ENCODE measurements around the gene UNC5A. TPM values are rescaled to one million over a fixed set of nuclear protein-coding genes. Genes with fewer than 3 reads are reported as not detected.

Gene UNC5A
- 0.06 and 0.26 TPM in 2 replicates for total RNA-seq (2014; rRNA removed)
- polyA plus RNA-seq (2012), result not detected

DNA sequence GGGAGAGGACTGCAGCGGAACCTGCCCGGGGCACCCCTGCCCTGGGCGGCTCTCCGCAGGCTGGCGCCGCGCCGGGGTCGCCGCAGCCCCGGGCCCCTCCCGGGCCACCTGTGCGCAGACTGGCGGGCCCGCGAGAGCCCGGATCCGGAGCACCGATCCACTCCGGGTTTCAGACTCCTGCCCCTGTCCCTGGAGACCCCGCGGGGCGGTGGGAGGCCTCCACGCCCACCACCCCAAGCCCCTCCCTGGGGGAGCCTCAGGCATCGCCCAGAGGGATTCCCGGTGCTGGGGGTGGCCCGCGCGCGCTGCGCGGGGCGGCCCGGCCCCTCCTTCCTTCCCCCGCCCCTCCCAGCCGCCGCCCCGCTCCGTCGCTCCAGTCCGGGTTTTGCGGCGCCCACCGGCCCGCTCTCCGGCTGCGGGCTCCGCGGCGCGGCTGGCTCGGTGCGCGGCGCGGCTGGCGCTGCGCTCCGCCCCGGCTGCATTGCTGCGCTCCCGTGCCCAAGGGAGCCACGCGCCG, at the start of gene UNC5A:
TSS of gene UNC5A (plus strand) at position 479 of the 517 bp plus-strand sequence. CDS start 192 bp downstream, outside the sequence.
- DNase-seq (ENCODE audit: low read depth), result no peak

DNA sequence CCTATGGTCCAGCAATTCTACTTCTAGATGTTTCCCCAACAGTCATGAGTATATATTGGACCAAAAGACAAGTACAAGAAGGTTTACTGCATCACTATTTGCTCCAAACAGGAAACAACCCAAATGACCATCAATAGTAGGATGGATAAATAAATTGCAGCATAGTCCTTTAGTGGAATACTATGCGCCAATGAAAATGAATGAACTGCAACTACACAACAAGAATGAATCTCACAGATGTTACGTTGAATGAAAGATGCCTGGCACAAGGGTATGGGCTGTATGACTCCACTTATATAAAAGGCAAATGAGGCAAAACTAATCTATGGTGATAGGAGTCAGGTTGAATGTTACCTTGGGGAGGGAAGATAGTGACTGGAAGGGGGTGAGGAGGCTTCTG, 48.6 kb upstream of the UNC5A start:
- DNase-seq (ENCODE audit: low read depth), result no peak

DNA sequence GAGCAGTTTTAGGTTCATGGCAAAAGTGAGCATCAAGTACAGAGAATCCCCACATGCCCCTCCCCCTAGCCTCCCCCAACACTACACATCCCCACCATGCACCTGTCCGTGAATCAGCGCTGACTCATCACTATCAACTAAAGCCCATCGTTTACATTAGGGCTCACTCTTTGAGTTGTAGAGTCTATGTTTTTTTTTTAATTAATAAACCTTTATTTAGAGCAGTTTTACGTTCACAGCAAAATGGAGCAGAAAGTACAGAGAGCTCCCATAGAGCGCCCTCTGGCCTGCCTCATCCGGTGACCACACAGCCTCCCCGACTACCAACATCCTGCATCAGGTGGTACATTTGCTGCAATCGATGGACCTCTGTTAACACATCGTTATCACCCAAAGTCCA, 47.9 kb upstream of the UNC5A start:
- DNase-seq (ENCODE audit: low read depth), result peak; percentile 40

DNA sequence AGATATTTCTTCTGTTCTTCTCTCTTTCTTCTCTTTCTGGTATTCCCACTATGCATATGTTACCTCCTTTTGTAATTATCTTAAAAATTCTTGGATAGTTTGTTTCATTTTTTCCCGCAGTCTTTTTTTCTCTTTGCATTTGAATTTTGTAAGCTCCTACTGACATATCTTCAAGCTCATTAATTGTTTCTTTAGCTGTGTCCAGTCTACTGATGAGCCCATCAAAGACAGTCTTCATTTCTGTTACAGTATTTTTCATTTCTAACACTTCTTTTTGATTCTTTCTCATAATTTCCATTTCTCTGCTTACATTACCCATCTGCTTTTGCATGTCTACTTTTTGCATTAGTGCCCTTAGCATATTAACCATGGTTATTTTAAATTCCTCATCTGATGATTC, 44.7 kb upstream of the UNC5A start:
- DNase-seq (ENCODE audit: low read depth), result no peak

DNA sequence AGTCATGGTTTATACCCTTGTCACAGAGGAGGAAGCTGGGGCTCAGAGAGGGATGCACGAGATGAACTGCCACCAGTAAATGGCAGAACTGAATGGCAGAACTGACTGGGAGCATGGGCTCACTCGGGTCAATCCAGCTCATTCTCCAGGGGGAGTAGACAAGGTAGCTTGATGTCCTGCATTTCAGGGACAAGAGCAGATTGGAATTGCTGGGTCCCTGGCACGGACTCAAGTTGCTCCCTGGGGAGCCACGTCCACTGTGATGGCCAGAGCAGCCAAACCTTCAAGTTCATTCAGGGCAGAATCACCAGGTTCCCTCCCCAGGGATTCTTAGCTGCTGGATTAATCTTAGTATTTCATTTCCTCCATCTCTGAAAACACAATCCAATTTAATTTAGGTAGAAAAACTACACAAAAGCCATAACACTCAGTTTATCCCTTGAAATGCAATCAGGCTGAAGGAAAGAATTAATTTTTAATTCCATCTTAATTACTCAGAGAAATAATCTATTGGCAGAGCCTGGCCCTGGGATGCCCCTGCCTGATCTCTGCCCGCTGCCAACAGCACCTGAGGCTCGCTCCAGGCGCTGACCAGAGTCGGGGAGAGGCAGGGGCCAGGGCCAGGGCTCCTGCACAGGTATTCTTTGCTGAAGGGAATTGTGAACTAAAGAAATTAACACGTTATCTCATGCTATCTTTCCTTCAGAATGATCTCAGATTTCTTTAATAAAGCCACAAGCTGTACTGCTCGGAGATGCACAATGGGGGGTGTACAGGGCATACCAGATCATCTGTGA, 42.0 kb upstream of the UNC5A start:
- no peak for DNase-seq (ENCODE audit: low read depth)

DNA sequence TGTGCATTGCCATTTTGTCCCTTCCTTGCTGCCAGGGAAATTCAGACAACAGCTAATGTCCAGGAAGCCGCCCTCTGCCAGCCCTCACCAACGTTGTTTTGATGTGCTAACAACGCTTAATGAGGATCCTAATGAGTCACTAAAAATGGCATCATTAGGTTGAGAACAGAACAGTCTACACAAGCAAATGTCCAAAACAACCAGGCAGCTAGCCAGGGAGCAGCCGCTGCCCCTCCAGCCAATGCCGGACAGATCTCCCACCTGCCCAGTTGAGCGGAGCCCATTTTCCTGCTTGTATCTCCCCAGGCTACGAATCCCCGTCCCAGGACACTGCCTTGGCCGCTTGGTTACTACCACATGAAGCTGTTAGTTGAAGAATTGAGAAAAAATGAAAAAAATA, 40.4 kb upstream of the UNC5A start:
- no peak for DNase-seq (ENCODE audit: low read depth)

DNA sequence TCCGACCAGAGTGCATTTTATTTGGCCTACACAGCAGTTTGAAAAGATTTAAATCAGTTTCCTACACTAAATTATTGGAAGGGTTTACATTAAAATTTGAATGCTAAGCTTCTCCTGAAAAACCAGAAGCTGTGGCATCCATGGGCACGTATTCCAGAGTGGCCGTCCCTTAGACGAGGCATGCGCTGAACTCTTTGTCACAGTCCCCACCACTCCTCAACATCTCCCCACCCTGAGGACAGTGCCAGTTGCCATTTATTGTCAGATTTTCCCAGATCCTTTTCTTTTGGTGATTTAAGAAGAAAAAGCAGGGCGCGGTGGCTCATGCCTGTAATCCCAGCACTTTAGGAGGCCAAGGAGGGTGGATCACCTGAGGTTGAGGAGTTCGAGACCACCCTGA, 39.9 kb upstream of the UNC5A start:
- DNase-seq (ENCODE audit: low read depth), result no peak

DNA sequence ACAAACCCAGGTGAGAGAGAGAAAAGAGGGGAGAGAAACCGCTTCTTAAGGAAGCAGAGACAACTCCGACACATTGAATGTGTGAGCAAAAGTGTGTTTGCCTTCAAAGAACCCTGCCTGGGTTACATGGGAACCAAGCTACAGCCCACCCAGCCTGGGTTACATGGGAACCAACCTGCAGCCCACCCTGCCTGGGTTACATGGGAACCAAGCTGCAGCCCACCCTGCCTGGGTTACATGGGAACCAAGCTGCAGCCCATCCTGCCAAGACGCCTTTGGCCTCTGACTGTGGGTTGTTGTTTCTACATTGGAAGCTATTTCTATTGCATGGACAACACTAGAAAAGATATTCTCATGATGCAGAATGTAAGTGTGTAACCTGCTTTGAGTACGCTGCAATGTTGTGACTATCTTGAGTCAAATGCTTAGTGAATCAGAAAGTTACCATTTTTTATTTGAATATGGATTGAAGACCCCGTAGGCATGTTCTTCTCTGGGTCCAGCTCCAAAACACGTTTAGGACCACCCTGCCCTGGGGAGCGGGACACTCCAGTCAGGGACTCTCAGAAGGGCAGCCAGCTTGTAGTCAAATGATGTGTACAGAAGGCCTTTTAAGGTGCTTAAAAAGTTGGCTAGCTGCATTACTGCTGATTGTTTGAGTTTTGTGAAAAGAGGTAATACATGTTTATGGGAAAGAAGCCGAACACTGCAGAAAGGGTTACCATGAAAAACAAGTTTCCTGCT, 39.1 kb upstream of the UNC5A start:
- no peak for DNase-seq (ENCODE audit: low read depth)

DNA sequence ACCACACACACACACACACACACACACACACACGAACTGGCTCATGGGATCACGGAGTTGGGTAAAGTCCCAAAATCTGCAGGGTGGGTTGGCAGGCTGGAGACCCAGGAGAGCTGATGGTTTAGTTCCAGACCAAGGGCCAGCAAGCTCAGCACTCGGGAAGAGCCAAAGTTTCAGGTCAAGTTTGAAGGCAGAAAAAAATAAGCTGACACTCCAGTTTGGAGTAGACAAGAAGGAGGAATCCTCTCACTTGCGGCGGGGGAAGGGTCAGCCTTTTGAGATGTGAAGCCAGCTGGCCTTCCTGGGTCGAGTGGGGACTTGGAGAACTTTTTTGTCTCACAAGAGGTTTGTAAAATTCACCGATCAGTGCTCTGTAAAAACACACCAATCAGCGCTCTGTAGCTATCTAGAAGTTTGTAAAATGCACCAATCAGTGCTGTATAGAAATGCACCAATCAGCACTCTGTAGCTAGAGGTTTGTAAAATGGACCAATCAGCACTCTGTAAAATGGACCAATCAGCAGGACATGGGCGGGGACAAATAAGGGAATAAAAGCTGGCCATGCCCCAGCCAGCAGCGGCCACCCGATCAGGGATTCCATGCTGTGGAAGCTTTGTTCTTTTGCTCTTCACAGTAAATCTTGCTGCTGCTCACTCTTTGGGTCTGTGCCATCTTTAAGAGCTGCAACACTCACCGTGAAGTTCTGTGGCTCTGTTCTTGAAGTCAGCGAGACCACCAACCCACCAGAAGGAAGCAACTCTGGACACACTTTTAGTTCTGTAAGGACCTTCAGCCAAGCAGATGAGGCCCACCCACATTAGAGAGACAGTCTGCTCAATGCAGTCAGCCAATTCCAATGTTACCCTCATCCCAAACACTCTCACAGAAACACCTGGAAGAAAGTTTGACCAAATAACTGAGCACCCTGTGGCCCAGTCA, 37.8 kb upstream of the UNC5A start:
- no peak for DNase-seq (ENCODE audit: low read depth)

DNA sequence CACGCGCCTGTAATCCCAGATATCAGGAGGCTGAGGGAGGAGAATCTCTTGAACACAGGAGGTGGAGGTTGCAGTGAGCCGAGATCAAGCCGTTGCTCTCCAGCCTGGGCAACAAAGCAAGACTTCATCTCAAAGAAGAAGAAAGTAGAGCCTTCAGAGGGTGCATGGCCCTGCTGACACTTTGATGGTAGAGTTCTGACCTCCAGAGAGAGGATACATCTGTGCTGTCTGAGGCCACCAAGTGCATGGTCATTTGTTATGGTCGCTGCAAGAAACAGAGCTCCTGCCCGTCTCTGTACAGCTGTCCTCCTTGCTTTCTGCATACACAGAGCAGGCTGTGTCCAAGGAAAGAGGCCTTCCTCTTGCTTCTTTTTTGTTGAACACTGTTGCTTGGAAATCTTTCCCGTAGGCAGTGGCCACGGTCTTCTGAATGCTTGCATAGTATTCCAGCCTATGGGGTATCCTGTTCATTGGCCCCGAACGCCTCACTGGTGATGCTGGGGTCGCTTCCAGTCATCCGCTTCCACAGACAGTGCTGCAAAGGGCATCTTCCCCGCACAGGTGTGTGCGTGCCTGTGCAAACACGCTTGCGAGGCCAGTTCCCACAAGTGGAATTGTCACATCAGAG, 36.8 kb upstream of the UNC5A start:
- no peak for DNase-seq (ENCODE audit: low read depth)

DNA sequence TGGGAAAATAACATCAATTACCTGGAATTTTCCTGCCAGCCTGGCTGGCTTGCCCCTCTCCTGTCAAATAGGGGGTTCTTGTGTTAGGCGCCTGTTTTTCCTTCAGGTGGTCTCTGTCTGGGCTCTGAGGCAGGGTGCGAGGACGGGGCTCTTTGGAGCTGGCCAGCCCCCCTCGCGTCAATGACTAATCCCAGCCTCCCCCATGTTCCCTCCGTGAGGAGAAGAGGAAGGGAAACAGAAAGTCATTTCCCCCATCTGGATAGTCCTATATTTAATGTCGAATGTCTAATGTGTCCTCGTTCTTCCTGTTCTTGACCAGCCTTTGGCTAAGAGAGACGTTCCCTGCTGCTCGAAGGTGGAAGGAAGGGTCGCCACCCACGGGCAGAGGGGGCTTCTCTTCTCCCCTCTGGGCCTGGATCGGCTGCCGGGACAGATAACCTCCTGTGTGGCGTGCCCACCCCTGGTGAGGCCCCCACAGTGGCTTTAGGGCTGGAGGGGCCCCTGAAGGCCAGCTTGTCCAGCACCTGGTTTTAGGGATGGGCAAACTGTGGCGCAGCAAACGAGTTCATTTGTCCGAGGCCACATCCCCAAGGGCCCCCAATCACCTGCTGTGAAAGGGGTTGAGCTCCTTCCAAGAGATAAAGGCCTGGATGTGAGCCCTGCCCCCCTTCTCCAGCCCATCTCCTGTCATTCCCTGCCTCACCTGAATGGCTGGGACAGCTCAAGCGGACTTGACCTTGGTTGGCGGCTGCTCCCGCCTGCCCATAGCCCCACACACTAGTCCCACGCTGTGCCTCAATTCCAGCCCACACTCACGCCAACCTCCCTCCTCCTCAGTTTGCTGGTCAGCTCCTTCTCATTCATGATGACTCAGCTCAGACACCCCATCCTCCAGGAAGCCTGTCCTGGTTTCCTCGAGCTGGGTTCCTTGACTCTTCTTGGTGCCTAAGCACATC, 35.9 kb upstream of the UNC5A start:
- DNase-seq (ENCODE audit: low read depth), result no peak

DNA sequence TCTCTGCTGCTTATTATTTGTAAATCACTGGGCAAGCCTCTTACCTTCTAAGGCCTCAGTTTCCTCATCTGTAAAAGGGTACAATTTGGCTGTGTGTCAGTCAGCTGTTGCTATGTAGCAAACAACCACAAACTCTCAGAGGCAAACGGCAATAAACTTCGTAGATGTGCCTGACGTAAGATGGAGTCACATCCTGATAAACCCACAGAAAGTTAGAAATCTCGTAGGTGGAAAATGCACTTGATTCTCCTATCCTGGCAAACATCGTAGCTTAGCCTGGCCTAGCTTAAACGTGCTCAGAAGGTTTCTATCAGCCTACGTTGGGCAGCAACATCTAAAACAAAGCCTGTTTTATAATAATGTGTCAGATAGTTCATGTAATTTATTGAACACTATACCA, 35.0 kb upstream of the UNC5A start:
- no peak for DNase-seq (ENCODE audit: low read depth)

DNA sequence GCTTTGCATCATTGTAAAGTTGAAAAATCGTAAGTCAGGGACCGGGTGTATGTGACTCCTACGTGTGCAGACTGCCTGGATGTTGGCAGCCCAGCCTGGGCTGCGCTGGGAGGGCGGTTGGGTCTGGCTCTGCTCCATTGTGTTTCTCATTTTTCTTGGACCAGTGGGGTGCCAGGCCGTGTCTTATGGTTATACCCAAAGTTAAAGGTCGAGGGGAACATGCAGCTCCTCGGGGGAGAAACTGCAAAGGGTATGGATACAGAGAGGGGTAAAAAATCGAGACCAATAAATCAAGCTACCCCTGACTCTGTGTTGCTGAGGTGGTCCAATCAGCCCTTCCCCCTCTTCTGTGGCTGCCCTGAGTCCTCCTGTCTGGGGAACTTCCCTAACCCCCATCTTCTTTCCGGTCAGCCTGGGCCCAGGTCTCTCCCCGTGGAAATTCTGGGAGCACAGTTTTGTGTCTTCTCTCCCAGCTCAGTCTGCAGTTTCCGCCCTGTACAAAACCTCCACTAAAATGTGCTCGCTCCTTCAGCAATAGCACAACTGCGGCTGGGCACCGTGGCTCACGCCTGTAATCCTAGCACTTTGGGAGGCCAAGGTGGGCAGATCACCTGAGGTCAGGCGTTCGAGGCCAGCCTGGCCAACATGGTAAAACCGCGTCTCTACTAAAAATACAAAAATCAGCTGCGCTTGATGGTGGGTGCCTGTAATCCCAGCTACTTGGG, 34.1 kb upstream of the UNC5A start:
- DNase-seq (ENCODE audit: low read depth), result no peak

DNA sequence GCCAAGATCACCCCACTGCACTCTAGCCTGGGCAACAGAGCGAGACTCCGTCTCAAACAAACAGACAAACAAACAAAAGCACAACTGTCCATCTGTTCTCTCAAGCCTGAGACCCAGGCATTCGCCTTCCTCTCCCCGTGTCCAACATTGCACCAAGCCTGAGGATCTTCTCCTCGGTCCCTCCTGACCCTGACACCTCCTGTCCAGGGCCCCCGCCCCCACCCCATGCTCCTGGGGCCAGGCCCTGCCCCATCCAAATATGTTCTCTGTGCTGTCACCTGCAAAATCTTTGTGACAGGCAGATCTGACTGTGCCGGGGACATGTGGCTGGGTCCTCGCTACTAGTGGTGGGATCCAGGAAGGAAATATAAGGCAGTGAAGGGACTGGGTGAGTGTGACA, 33.4 kb upstream of the UNC5A start:
- no peak for DNase-seq (ENCODE audit: low read depth)

DNA sequence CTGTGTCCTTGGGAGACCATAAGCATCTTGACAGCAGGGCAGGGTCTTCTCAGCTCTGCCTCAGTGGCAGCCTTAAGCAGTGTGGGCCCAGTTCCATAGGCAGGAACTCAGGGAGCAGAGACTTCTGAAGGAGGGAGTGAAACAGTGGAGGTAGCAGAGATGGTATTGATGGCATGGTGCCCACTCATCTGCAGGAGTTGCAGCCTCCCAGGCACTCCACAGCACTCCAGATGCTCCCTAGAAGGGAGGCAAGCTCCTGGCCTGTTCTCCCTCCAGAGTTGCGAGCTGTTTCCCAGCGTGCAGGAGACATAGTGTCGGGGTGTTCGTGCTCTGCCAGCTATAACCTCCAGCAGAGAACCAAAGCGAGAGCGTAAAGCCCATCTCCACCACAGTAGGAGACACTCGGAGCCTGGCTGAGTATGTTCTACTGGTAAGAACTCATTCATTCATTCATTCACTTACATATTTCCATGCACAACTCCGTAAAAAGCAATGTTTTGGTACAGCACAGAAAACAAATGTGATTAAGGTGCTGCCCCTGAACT, 31.4 kb upstream of the UNC5A start:
- no peak for DNase-seq (ENCODE audit: low read depth)

DNA sequence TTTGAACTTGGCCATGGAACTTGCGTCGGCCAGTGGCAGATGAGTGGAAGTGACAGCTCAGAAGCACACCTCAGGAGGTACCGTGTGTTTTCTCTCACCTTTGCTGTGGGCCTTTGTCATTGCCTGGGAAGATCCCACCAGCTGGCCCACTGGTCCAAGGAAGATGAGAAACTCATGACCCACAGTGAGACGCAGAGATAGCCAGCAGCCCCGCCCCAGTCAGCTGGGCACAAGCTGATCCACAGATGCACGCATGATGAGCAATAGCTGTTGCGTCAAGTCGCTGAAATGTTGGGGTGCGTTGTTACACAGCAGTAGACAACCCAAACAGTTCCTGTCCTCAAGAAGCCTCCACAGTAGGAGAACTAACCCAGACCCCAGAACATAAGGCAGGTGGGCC, 30.8 kb upstream of the UNC5A start:
- DNase-seq (ENCODE audit: low read depth), result no peak

DNA sequence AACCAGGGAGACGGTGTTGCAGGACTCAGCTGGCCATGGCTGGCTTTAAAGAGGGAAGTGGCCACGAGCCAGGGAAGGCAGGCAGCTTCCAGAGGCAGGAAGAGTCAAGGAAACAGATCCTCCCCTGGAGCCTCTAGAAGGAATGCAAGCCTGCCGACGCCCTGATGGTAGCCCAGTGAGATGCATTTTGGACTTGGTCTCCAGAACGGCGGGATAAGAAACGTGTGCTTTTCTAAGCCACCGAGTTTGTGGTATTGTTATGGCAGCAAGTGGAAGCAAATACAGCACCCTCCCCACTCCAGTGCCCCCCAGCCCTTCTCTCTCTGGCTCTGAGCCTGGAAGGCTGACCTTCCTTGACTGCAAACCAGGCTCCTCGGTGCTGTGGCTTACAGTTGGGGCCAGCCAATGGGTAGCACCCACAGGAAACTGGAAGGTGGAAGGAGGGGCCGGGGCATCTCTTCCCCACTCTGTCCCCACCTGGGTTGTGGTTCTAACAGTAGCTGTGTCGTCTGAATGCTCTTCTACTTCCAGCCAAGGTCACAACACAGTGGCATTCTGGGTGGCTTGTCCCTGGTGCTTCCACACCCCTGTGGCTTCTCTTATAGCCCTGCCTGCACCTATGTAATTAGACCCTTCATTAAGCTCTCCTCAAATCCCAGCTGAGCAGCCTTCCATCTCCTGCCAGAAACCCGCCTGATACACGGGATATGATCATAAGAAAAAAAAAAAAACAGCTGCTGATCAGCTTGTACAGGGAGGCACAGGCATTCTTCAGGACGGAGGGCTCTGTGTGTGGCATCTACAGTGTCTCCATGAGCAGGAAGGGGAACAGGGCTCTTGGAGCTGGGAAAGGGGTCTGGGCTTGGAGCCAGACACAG, 29.9 kb upstream of the UNC5A start:
- DNase-seq (ENCODE audit: low read depth), result no peak

DNA sequence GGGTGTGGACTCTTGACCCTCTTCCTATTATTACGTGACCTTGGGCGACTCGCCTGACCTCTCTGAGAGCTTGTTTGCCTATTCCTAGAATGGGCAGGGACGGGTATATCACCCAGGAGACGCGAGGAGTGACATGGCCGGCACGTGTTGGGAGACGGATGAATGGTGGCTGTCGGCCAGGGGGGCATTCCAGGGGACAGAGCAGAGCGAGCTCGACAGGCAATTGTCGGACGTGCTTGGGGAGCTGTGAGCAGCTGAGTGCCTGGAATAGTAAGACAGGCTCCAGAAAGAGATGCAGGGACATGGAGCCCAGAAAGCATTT, 29.3 kb upstream of the UNC5A start:
- no peak for DNase-seq (ENCODE audit: low read depth)
